Measurements from ENCODE around the gene PSMD9.

DNA sequence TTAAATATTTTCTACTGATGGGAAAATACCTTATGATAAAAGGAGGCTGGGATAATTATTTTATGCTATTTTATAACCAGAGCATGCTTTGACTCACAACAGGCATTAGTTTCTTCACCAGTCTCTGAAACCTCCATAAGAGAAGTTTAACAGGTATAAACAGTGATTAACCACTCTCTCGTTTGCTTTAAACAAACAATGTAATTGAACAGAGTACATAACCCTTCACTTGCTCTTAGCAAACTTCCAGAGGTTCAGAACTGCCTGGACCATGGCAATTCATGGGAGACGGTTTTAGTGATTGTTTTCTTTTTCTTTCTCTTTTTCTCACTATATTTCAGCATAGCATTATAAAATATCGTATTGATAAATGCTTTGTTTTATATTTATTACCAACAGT lies 65.1 kb downstream of the PSMD9 start:
- TF ChIP-seq, protein P1, sequence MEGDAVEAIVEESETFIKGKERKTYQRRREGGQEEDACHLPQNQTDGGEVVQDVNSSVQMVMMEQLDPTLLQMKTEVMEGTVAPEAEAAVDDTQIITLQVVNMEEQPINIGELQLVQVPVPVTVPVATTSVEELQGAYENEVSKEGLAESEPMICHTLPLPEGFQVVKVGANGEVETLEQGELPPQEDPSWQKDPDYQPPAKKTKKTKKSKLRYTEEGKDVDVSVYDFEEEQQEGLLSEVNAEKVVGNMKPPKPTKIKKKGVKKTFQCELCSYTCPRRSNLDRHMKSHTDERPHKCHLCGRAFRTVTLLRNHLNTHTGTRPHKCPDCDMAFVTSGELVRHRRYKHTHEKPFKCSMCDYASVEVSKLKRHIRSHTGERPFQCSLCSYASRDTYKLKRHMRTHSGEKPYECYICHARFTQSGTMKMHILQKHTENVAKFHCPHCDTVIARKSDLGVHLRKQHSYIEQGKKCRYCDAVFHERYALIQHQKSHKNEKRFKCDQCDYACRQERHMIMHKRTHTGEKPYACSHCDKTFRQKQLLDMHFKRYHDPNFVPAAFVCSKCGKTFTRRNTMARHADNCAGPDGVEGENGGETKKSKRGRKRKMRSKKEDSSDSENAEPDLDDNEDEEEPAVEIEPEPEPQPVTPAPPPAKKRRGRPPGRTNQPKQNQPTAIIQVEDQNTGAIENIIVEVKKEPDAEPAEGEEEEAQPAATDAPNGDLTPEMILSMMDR (conservative IDR thresholded peaks at IDR 0.05; ENCODE audit: low read depth, low read length) = no peak
- TF ChIP-seq EZH2 (IDR thresholded peaks at IDR 0.05; ENCODE audit: borderline replicate concordance, low read depth, low read length, poor library complexity, severe bottlenecking) = no peak
